ENCODE data around the gene MC1R. TPM values are rescaled to one million over a fixed set of nuclear protein-coding genes. Genes with fewer than 3 reads are reported as not detected.

MC1R gene
- total and polyA plus RNA-seq, 2 of the 8 experiments (the other 6 are each of a cell fraction or from before 2014, with no cell fraction given), result 2.2 to 2.9 TPM

DNA sequence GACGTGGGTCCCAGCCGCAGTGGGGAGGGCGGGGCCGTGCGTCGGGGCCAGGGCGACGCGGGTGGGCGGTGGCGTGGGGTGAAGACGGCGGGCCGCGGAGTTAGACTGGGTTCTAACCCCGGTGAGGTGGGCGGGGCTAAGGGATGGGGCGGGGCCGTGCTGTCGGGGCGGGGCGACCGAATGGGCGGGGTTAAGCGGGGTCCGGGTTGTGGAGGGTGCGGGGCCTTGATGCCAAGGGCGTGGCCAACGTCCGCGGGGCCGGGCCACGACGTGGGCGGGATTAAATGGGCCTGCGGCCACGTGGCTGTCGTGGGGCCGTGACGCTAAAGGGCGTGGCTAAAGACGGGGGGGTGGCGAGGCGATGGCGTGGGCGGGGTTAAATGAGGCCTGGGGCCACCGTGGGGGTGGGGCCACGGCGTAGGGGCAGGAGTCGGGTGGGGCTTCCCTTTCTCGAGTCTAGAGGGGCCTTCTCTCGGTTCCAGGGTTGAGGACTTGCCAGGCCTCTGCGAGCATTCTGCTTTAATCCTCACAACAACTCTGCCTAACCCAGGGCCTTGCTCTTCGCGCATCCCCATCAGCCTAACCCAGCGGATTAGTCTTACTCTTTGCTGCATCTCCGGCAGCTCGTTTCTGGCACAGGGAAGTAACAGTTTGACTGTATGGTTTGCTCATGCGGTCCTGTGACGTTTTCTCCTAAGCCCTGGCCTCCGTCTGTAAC lies 44.5 kb upstream of the MC1R start (continued):
- no peak for TF ChIP-seq RAD21 (IDR thresholded peaks at IDR 0.05 in 1 of 2, conservative IDR thresholded peaks at IDR 0.05 in 1 of 2; ENCODE audit: low read depth in 2 of 2, low read length in 2 of 2)
- TF ChIP-seq EZH2 (IDR thresholded peaks at IDR 0.05; ENCODE audit: low read depth, low read length, severe bottlenecking), result no peak
- TF ChIP-seq RNF2 (IDR thresholded peaks at IDR 0.05; ENCODE audit: borderline replicate concordance, low read depth, low read length, missing control alignments, poor library complexity, severe bottlenecking), result no peak
- no peak for TF ChIP-seq TCF12 (IDR thresholded peaks at IDR 0.05; ENCODE audit: low read depth, low read length)
- TF ChIP-seq GABPA (IDR thresholded peaks at IDR 0.05; ENCODE audit: borderline replicate concordance, insufficient read depth, low read length), result no peak
- TF ChIP-seq NANOG (IDR thresholded peaks at IDR 0.05; ENCODE audit: insufficient read depth, low read depth, low read length, poor library complexity, severe bottlenecking), result no peak
- TF ChIP-seq, protein P1, sequence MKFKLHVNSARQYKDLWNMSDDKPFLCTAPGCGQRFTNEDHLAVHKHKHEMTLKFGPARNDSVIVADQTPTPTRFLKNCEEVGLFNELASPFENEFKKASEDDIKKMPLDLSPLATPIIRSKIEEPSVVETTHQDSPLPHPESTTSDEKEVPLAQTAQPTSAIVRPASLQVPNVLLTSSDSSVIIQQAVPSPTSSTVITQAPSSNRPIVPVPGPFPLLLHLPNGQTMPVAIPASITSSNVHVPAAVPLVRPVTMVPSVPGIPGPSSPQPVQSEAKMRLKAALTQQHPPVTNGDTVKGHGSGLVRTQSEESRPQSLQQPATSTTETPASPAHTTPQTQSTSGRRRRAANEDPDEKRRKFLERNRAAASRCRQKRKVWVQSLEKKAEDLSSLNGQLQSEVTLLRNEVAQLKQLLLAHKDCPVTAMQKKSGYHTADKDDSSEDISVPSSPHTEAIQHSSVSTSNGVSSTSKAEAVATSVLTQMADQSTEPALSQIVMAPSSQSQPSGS (IDR thresholded peaks at IDR 0.05; ENCODE audit: low read length), result no peak
- no peak for TF ChIP-seq MAFK (IDR thresholded peaks at IDR 0.05; ENCODE audit: low read depth, low read length)
- TF ChIP-seq POLR2A (IDR thresholded peaks at IDR 0.05; ENCODE audit: control extremely low read depth in 1 of 2, low read depth in 2 of 2, low read length in 2 of 2), result peak in 1 of 2 experiments; percentile 35; a peak in 1 of 3 replicates
- no peak for TF ChIP-seq BRCA1 (IDR thresholded peaks at IDR 0.05; ENCODE audit: low read depth, low read length)
- TF ChIP-seq, protein P2, sequence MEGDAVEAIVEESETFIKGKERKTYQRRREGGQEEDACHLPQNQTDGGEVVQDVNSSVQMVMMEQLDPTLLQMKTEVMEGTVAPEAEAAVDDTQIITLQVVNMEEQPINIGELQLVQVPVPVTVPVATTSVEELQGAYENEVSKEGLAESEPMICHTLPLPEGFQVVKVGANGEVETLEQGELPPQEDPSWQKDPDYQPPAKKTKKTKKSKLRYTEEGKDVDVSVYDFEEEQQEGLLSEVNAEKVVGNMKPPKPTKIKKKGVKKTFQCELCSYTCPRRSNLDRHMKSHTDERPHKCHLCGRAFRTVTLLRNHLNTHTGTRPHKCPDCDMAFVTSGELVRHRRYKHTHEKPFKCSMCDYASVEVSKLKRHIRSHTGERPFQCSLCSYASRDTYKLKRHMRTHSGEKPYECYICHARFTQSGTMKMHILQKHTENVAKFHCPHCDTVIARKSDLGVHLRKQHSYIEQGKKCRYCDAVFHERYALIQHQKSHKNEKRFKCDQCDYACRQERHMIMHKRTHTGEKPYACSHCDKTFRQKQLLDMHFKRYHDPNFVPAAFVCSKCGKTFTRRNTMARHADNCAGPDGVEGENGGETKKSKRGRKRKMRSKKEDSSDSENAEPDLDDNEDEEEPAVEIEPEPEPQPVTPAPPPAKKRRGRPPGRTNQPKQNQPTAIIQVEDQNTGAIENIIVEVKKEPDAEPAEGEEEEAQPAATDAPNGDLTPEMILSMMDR (IDR thresholded peaks at IDR 0.05; ENCODE audit: control extremely low read depth in 1 of 3, insufficient read depth in 1 of 3, low read depth in 1 of 3, low read length in 3 of 3), result no peak
- no peak for TF ChIP-seq HDAC2 (IDR thresholded peaks at IDR 0.05; ENCODE audit: borderline replicate concordance in 1 of 2, low read depth in 2 of 2, low read length in 2 of 2)
- TF ChIP-seq CEBPB (IDR thresholded peaks at IDR 0.05; ENCODE audit: low read depth, low read length), result no peak
- TF ChIP-seq BACH1 (IDR thresholded peaks at IDR 0.05; ENCODE audit: low read length), result peak; percentile 68; the same call in 1 of the 2 replicates
